AG09319 (cell line): ENCODE data around the gene MRAP.
A peak's percentile ranks its signal among the peaks of the same experiment; 100 is the strongest.

Experiments
- DNase-seq: peaks from one replicate; pipeline ENCODE4 v3.0.0-alpha.2; 2010; ENCODE audit warnings: low read depth; ENCODE audit errors: extremely low read depth
- TF ChIP-seq, protein P1 (sequence below): IDR thresholded peaks from 2 replicates; pipeline ENCODE4 v1.5.1; 2011; ENCODE audit warnings: low read depth, mild to moderate bottlenecking, inconsistent platforms, low read length, moderate library complexity

The MRAP gene

DNA sequence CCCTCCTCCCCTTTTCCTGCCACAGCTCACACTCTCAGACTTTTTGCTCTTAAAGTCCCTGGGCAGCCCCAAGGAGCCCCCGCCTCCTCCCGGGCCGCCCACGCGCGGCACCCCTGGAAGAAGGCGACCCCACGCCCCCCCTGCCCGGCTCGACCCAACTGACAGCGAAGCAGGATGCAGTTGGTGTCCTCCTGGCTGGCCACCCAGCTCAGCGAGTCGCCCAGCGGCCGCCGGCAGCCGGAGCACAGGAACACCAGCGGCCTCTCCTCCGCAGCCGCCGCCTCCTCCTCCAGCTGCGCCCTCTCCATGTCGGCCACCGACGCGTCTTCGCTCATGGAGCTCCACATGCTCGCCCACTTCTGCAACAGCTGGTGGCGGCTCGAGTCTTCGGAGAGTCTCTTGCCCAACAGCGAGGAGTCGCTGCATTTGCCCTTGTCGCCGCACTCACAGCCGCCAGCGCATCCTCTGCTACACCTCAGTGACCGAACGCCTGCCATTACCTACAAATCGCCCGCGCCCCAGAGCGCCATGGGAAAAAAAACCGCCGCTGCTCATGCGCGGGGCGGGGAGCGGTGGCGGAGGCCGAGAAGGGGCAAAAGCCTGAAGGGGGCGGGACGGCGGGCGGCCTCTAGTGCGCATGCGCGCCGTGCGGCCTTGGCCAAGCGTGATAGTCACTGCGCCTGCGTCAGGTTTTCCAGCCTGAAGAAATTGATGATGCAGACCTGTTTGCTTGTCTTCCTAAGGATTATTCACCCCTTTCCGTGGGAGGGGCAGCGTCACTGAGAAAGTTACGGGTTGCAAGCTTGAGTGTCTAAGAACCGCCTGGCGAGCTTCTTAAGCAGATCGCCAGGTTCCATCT lies 19.9 kb upstream of the MRAP start, which contains the start of gene MIS18A:
Gene MIS18A, minus strand, starts transcription at position 532 of the 859 bp plus-strand sequence. Its CDS starts 35 bp downstream, at position 497.
- TF ChIP-seq, protein P1, sequence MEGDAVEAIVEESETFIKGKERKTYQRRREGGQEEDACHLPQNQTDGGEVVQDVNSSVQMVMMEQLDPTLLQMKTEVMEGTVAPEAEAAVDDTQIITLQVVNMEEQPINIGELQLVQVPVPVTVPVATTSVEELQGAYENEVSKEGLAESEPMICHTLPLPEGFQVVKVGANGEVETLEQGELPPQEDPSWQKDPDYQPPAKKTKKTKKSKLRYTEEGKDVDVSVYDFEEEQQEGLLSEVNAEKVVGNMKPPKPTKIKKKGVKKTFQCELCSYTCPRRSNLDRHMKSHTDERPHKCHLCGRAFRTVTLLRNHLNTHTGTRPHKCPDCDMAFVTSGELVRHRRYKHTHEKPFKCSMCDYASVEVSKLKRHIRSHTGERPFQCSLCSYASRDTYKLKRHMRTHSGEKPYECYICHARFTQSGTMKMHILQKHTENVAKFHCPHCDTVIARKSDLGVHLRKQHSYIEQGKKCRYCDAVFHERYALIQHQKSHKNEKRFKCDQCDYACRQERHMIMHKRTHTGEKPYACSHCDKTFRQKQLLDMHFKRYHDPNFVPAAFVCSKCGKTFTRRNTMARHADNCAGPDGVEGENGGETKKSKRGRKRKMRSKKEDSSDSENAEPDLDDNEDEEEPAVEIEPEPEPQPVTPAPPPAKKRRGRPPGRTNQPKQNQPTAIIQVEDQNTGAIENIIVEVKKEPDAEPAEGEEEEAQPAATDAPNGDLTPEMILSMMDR = no peak
- DNase-seq = peak; percentile 84

- TF ChIP-seq, protein P1 = no peak
- no peak for DNase-seq
Measured at GRCh38 chr21:32279377-32279680, 19.3 kb upstream of the MRAP start.

DNA sequence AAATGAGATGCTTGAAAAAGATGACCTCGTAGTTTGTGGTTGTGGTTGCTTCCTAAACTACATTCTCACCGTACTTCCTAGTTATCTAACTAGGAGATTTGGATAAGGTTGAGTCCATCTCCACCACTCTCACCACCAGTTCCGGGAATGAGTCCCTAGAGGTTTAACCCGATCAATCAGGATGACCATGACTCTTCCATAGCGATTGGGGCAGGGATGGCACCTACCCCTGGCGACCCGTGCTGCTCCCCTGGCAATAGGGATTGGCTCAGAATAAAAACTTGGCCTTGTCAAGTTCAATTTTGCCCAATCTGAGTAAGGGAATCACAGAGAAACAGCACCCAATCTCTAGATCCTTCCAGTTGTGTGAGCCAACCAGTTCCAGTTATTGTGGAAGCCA lies 17.1 kb upstream of the MRAP start:
- no peak for DNase-seq
- TF ChIP-seq, protein P1 = no peak

GRCh38 chr21:32282992-32283391 lies 15.7 kb upstream of the MRAP start:
- TF ChIP-seq, protein P1 = no peak
- DNase-seq = no peak

GRCh38 chr21:32285476-32285875 lies 13.2 kb upstream of the MRAP start:
- no peak for DNase-seq
- TF ChIP-seq, protein P1 = no peak

- TF ChIP-seq, protein P1 = no peak
- no peak for DNase-seq
Measured at GRCh38 chr21:32297449-32297848, 1.2 kb upstream of the MRAP start.

DNA sequence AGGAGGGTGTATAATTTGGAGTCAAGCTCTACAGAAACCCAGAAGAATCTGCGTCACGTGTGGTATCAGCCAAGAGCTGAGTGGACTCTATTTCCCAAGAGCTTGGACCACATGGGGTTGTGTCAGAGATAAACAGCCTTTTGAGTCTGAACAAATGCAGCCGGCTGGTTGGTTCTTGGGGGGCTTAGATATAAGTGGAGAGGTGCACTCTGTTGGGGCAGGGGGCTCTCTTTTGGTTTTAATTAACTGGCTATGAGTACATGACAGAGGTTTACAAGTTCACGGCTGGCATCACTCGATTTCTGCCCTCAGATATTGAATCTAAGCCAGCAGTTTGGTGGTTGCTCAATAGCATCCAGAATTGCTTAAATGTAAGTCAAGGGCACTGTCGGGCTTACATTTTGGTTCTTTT lies 501 bp upstream of the MRAP start:
- DNase-seq = no peak
- TF ChIP-seq, protein P1 = no peak
